ENCODE data around the gene WASL.
"Not testable (repeated sequence)": the region's sequence is repeated elsewhere in the genome, so short reads cannot be mapped to it uniquely, and the experiment has no call there.

The WASL gene

DNA sequence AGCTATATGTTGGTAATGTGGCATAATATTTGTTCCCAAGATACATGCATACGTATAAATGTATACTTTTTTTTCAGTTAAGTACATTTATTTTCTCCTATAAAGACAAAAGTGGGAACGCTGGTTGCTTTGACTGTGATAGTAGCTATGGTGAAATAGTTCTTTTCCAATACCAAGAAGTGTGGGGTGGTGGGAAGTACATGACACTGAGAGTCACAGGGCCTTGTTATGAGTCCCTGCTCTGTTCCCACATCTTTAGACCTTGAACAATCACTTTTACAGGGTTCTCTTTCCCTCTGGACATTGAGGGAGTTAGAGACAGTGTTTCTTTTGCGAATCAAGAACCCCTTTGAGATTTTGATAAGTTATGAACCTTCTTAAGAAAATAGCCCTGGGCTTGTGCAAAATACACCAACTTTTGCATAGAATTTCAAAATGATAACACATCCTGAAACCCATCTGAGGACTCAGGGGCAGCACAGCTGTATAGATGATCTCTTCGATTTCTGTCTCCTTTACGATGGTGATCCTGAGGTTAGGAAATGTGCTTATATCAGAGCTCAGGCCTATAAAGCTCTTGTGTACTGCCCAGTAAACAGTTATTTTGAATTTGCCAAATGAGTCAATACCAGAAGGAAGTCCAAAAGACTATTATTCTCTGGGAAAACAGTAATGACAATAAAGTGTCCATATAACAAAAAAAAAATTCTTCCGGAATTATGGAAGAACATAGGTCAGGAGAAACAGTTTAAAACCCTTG lies 92.1 kb downstream of the WASL start:
- no peak for DNase-seq

DNA sequence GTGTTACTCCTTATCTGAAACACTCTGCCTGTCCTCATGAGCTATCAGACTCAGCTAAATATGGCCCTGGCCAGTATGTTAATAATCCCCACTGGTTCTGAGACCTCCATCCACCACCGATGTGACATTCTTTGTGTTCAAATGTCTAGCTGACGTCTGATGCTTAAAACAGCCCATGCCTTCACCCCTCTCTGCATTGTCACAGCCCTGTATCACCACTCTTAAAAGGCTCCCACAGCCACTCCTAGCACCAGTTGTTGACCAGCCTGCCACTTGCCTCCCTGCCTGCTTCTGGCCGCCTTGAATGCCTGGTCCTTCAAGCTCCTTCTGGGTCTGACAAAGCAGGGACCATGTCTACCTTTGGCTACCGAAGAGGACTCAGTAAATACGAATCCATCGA lies 93.2 kb downstream of the WASL start, which contains the start of gene LMOD2:
TSS of gene LMOD2 (plus strand) at position 253 of the 400 bp plus-strand sequence. CDS start at position 351, 98 bp downstream.
- no peak for DNase-seq

GRCh38 chr7:123653162-123653561 lies 95.6 kb downstream of the WASL start:
- DNase-seq = no peak

- no peak for DNase-seq
Observed at GRCh38 chr7:123652406-123652805, 96.4 kb downstream of the WASL start.

DNA sequence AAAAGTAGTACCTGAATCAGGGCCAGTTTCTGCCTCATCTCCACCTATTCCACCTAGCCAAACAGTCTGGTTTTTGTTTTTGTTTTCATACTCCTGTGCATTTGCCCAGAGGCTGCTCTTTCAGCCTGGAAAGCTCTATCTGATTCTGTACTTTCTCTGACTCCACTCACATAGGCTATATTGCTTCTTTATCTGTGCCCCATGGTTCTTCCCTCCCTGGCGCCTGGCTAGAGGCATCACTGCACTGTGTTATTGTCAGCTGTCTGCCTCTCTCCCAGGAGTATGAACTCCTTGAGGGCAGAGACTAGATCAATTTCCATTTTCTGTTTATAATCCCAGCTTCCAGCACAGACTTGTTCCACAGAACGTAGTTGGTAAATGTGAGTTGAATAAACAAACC lies 98.2 kb downstream of the WASL start:
- no peak for DNase-seq

GRCh38 chr7:123649964-123650363 lies 98.8 kb downstream of the WASL start:
- no peak for DNase-seq

- no peak for DNase-seq
Observed at GRCh38 chr7:123647106-123647730, 101.6 kb downstream of the WASL start.

- DNase-seq = no peak
Observed at GRCh38 chr7:123645516-123645915, 103.3 kb downstream of the WASL start.

DNA sequence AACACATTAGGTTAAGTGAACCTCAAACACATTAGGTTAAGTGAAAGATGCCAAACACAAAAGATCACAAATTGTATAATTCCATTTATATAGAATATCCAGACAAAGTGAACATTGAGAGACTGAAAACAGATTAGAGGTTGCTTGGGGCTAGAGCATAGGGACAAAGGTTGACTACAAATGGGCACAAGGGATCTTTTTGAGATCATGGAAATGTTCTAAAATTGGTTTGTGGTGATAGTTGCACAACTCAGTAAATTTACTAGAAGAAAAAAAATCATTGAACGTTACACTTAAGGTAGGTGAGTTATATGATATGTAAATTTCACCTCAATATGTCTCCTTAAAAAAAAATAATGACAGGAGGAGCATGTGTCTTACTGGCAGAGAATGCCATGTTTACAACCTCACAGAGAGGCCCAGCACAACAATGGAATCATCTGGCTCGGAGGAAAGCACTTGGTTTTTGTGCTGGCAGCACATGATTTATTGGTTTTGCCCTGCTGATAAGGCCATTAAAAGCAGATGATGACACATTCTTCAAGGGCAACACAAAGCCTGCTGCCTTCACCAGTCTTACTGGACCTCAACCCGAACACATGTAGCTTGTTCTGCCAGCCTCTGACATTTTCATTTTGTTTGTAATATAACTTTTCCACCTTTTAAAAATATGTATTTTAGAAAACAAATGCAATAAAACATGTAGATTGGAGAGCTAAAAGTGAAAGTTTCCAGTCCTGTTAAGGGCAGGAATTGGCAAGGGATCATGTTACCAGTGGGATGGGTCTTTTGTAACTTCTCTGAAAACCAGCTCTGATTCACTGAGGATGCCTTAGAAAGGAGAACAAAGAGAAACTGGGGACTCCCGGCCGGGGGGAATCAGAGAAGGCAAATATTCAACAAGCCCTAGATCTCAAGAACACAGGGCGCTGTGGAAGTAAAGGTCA lies 105.0 kb downstream of the WASL start:
- DNase-seq = peak; percentile 10 to 41

GRCh38 chr7:123641901-123642300 lies 106.9 kb downstream of the WASL start:
- no peak for DNase-seq

DNA sequence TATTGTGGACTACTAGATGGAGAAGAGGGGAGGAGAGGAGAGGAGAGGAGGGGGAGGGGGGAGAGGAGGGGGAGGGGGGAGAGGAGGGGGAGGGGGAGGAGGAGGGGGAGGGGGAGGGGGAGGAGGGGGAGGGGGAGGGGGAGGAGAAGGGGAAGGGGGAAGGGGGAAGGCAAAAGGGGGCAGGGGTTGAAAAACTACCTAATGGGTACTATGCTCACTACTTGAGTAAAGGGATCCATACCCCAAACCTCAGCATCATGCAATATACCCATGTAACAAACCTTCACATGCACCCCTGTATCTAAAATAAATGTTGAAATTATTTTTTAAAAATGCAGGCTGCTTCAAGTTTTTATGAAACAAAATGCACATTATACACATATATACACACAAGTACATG lies 108.2 kb downstream of the WASL start:
- no peak for DNase-seq

DNA sequence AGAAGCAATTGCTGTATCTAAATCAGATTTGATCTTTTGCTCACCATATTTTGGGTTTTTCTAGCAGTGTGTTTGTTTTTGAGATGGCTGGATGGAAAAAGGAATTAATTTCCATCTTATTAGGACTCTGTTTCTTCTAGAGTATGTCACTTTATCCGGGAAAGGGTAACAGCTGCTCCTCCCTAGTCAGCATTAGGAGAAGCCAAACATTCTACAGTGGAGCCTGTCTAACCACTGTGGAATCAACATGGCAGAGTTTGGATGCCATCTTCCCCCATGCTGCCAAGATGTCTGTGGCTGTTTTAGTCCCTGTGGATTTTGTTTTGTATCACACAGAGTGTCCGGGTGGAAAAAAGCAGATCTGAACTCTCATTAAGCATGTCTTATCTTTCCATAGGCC lies 109.2 kb downstream of the WASL start:
- no peak for DNase-seq

- no peak for DNase-seq
Observed at GRCh38 chr7:123637878-123638277, 110.9 kb downstream of the WASL start.

DNA sequence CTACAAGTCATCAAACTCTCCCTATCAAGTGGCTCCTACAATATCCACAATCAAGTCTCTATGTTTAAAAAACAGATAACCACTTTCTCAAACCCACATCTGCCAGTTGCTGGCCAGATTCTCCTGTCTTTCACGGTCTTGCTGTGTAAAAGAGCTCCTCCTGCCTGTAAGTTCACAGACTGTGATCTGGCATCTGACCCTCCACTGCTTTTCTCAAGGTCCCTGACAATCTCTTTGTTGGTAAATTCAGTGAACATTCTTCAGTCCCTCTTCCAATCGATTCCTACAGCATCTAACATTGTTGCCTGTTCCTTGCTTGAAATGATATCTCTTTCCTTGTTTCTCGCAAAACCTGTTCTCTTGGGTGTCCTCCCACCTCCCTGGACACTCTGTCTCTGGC lies 111.6 kb downstream of the WASL start:
- DNase-seq = no peak

DNA sequence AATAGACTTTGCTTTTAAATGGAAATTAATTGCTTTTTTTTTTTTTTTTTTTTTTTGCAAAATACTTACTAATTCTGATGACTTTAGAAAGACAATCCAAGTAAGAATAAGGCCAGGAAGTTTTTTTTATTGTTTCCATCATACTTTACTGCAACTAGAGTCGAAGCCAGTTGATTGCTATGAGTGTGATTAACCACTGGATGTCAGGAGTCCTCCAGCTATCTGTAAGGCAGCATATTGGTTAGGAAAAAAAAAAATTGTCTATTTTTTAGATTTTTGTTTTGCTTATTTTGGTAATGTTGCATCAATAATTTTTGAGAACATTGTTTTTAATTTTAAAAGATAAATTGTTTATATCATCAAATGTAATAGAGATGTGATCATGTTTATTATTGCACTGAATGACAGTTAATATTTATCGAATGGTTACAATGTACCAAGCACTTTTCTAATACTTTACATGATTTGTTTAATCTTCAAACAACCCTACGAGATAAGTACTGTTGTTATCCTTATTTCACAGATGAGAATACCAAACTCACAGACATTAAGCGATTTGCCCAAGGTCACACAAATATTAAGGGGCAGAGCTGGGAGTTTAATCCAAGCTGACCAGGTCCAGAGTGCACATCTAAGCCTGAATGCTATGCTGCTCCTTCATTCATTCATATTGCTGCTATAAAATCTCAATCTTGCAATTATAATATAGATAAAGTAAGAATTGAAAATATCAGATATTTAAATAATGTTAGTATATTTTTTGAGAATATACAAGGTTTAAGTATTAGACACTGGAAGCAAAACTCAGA lies 113.0 kb downstream of the WASL start:
- DNase-seq = peak in 1 of 2 donors; percentile 7

GRCh38 chr7:123634011-123634573 lies 114.7 kb downstream of the WASL start:
- DNase-seq = not testable (repeated sequence)

- DNase-seq = no peak
Observed at GRCh38 chr7:123633553-123633952, 115.2 kb downstream of the WASL start.

DNA sequence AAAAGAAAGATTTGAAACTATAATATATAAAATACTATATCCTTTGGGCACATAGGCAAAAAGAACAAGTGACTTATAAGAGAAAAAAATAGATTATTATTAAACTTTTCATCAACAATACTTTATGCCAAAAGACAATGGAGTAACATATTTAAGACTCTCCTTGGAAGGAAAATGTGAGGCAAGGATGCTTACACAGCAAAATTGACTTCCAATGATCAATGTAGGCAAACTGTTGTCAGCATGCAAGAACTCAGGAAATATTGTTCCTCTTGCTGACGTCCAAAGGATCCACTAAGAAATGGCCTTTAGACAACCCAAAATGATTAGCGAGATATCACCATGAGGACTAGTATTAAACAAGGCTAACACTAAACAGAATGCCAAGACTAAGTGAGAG lies 116.0 kb downstream of the WASL start:
- no peak for DNase-seq
